Liver (tissue), 3 donors: ENCODE results near the gene CAB39.

ENCODE experiments used
- ATF3 ChIP-seq: IDR thresholded peaks from 2 replicates; pipeline ENCODE4 v1.6.1; 2016; ENCODE audit warnings: antibody characterized with exemption
- EGR1 ChIP-seq, 2 donors: IDR thresholded peaks; 2 replicates each; pipeline ENCODE4 v1.6.1; 2016 to 2018; ENCODE audit warnings: antibody characterized with exemption in 2 of 2, low read depth in 2 of 2
- FOXA1 ChIP-seq: IDR thresholded peaks from 2 replicates; pipeline ENCODE4 v1.6.1; 2016; ENCODE audit warnings: antibody characterized with exemption
- FOXA2 ChIP-seq: IDR thresholded peaks from 2 replicates; pipeline ENCODE4 v1.6.1; 2016; ENCODE audit warnings: antibody characterized with exemption
- GABPA ChIP-seq, 2 donors: IDR thresholded peaks in 1 of 2; conservative IDR thresholded peaks in 1 of 2; 2 replicates each; pipeline ENCODE4 v1.6.1; 2016; ENCODE audit warnings: antibody characterized with exemption in 2 of 2, mild to moderate bottlenecking in 1 of 2, moderate library complexity in 1 of 2
- HNF4A ChIP-seq, 2 donors: conservative IDR thresholded peaks; 2 replicates each; pipeline ENCODE4 v1.6.1; 2016; ENCODE audit warnings: antibody characterized with exemption in 2 of 2, mild to moderate bottlenecking in 2 of 2
- REST ChIP-seq: IDR thresholded peaks from 2 replicates; pipeline ENCODE4 v1.6.1; 2016; ENCODE audit warnings: antibody characterized with exemption, mild to moderate bottlenecking
- SP1 ChIP-seq: IDR thresholded peaks from 2 replicates; pipeline ENCODE4 v1.6.1; 2018; ENCODE audit warnings: antibody characterized with exemption, mild to moderate bottlenecking
- TAF1 ChIP-seq: conservative IDR thresholded peaks from 2 replicates; pipeline ENCODE4 v1.6.1; 2016; ENCODE audit warnings: antibody characterized with exemption, mild to moderate bottlenecking
- YY1 ChIP-seq: IDR thresholded peaks from 2 replicates; pipeline ENCODE4 v1.6.1; 2016; ENCODE audit warnings: antibody characterized with exemption, mild to moderate bottlenecking
- ZBTB33 ChIP-seq: IDR thresholded peaks from 2 replicates; pipeline ENCODE4 v1.6.1; 2016; ENCODE audit warnings: antibody characterized with exemption
- TF ChIP-seq, protein P1 (sequence below): fragments of 150-350 bp; IDR thresholded peaks from 2 replicates; pipeline ENCODE4 v1.5.1; 2017; ENCODE audit warnings: improper control_type of control experiment, low read depth, low read length; ENCODE audit not compliant: missing input control
- TF ChIP-seq, protein P2 (sequence below): IDR thresholded peaks from 2 replicates; pipeline ENCODE4 v1.6.1; 2016; ENCODE audit warnings: antibody characterized with exemption
- donor health status: healthy.
- donor health status: healthy.

- TF ChIP-seq ZBTB33 (no peak), GABPA (IDR thresholded peaks at IDR 0.05 in 1 of 2, conservative IDR thresholded peaks at IDR 0.05 in 1 of 2) (no peak), ATF3 (no peak), YY1 (no peak), FOXA2 (no peak), REST (no peak), FOXA1 (no peak), TAF1 (no peak), EGR1 (IDR thresholded peaks at IDR 0.05; ENCODE audit: low read depth in 2 of 2) (no peak), HNF4A (conservative IDR thresholded peaks at IDR 0.05) (no peak), SP1 (no peak)
- TF ChIP-seq, protein P1, sequence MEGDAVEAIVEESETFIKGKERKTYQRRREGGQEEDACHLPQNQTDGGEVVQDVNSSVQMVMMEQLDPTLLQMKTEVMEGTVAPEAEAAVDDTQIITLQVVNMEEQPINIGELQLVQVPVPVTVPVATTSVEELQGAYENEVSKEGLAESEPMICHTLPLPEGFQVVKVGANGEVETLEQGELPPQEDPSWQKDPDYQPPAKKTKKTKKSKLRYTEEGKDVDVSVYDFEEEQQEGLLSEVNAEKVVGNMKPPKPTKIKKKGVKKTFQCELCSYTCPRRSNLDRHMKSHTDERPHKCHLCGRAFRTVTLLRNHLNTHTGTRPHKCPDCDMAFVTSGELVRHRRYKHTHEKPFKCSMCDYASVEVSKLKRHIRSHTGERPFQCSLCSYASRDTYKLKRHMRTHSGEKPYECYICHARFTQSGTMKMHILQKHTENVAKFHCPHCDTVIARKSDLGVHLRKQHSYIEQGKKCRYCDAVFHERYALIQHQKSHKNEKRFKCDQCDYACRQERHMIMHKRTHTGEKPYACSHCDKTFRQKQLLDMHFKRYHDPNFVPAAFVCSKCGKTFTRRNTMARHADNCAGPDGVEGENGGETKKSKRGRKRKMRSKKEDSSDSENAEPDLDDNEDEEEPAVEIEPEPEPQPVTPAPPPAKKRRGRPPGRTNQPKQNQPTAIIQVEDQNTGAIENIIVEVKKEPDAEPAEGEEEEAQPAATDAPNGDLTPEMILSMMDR: no peak
- TF ChIP-seq, protein P2, sequence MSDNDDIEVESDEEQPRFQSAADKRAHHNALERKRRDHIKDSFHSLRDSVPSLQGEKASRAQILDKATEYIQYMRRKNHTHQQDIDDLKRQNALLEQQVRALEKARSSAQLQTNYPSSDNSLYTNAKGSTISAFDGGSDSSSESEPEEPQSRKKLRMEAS: no peak
Observed at GRCh38 chr2:230681171-230681545, 31.5 kb upstream of the CAB39 start.
